ENCODE data around the gene GPR75. TPM values are rescaled to one million over a fixed set of nuclear protein-coding genes. Genes with fewer than 3 reads are reported as not detected.

Gene GPR75
- total RNA-seq, 1 experiment from 2014 or later: 5.3 TPM

GRCh38 chr2:53884883-53885282, 25.1 kb upstream of the GPR75 start:
- no peak overlapping the region for H3K14ac ChIP-seq (ENCODE audit: insufficient read depth, low read length)
- no peaks in the 10 kb centered on the region for H3K79me1 ChIP-seq (ENCODE audit: insufficient read depth, low read depth, low read length, poor library complexity, severe bottlenecking)
- WGBS (ENCODE audit: extremely low coverage, insufficient read length, low lambda C conversion rate): no CpG with 5 or more reads among the region's 1 CpG

More at GRCh38 chr2:53884883-53885282, 25.1 kb upstream of the GPR75 start:
- Histone ChIP-seq H2BK5ac (ENCODE audit: insufficient read length, low read length) (no peak overlapping the region), H2BK15ac (ENCODE audit: low read depth, low read length) (no peak overlapping the region), H3K4me2 (ENCODE audit: insufficient read depth, insufficient read length, low read length) (no peak overlapping the region), H3K27ac (ENCODE audit: insufficient read length, low read depth, low read length) (no peak overlapping the region), H3K23ac (ENCODE audit: insufficient read length, low read depth, low read length) (no peak overlapping the region), H4K8ac (replicated peaks; ENCODE audit: insufficient read length, low read depth, low read length) (no peak overlapping the region), H3K79me2 (ENCODE audit: insufficient read depth, low read length) (no peaks in the 10 kb centered on the region), H4K20me1 (ENCODE audit: control insufficient read depth, insufficient read depth, insufficient read length) (no peaks in the 10 kb centered on the region), H3K9me3 (ENCODE audit: control insufficient read depth, low read depth, low read length) (no peaks in the 10 kb centered on the region), H3K4ac (ENCODE audit: low read depth, low read length) (no peak overlapping the region), H3K4me1 (ENCODE audit: insufficient read depth, low read length) (no peaks in the 10 kb centered on the region), H2BK120ac (ENCODE audit: low read depth, low read length, poor library complexity, severe bottlenecking) (no peak overlapping the region), H3K23me2 (ENCODE audit: insufficient read length, low read depth, low read length, poor library complexity, severe bottlenecking) (no peaks in the 10 kb centered on the region), H3K27me3 (ENCODE audit: insufficient read depth, low read length) (no peaks in the 10 kb centered on the region), H2BK12ac (ENCODE audit: insufficient read length, low read depth, low read length) (no peak overlapping the region), H2BK20ac (ENCODE audit: low read depth, low read length, poor library complexity, severe bottlenecking) (no peak overlapping the region), H3T11ph (ENCODE audit: low read length) (no peak overlapping the region), H4K91ac (ENCODE audit: insufficient read length, low read depth, low read length) (no peak overlapping the region), H3K56ac (ENCODE audit: insufficient read length, low read depth, low read length) (no peak overlapping the region), H3K9ac (ENCODE audit: extremely low read depth, insufficient read length, low read length) (no peak overlapping the region), H3K18ac (ENCODE audit: insufficient read length, low read depth, low read length) (no peak overlapping the region), H4K5ac (ENCODE audit: insufficient read length, low read depth, low read length) (no peak overlapping the region), H2AK5ac (ENCODE audit: insufficient read length, low read length) (no peak overlapping the region), H2AFZ (ENCODE audit: low read length) (no peak overlapping the region)
- Mint-ChIP-seq H3K27me3 (ENCODE audit: low read depth) (no peaks in the 10 kb centered on the region), H3K9me3 (no peaks in the 10 kb centered on the region), H3K4me3 (no peak overlapping the region), H3K4me1 (no peaks in the 10 kb centered on the region), H3K36me3 (ENCODE audit: insufficient read depth in 1 of 3, low read depth in 3 of 3) (peaks cover 32 to 83% (median 76%) of the 10 kb centered on the region in 3 experiments), H3K27ac (no peak overlapping the region; a peak in 1 of 7 replicates)
- DNase-seq: no peak
- TF ChIP-seq, protein P1, sequence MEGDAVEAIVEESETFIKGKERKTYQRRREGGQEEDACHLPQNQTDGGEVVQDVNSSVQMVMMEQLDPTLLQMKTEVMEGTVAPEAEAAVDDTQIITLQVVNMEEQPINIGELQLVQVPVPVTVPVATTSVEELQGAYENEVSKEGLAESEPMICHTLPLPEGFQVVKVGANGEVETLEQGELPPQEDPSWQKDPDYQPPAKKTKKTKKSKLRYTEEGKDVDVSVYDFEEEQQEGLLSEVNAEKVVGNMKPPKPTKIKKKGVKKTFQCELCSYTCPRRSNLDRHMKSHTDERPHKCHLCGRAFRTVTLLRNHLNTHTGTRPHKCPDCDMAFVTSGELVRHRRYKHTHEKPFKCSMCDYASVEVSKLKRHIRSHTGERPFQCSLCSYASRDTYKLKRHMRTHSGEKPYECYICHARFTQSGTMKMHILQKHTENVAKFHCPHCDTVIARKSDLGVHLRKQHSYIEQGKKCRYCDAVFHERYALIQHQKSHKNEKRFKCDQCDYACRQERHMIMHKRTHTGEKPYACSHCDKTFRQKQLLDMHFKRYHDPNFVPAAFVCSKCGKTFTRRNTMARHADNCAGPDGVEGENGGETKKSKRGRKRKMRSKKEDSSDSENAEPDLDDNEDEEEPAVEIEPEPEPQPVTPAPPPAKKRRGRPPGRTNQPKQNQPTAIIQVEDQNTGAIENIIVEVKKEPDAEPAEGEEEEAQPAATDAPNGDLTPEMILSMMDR (conservative IDR thresholded peaks at IDR 0.05): no peak
